Activated naive CD8-positive, alpha-beta T cell treated with anti-CD3 and anti-CD28 coated beads for 36 hours (primary cell): ENCODE data around the gene WDR7. TPM values are rescaled to one million over a fixed set of nuclear protein-coding genes. Genes with fewer than 3 reads are reported as not detected.

Experiments
- DNase-seq: peaks from one replicate; pipeline ENCODE4 v3.0.0; 2021
- H3K27ac Mint-ChIP-seq: one replicate; pipeline ENCODE4 v1.8.0; 2022; ENCODE audit warnings: mild to moderate bottlenecking, moderate library complexity, mixed read lengths
- H3K27me3 Mint-ChIP-seq: one replicate; pipeline ENCODE4 v1.8.0; 2022; ENCODE audit warnings: mild to moderate bottlenecking, mixed read lengths
- H3K36me3 Mint-ChIP-seq: one replicate; pipeline ENCODE4 v1.8.0; 2021; ENCODE audit warnings: mild to moderate bottlenecking, mixed read lengths
- H3K4me1 Mint-ChIP-seq: one replicate; pipeline ENCODE4 v1.8.0; 2021; ENCODE audit warnings: mixed read lengths
- H3K4me3 Mint-ChIP-seq: one replicate; pipeline ENCODE4 v1.8.0; 2022; ENCODE audit warnings: mild to moderate bottlenecking, moderate library complexity, mixed read lengths
- H3K9me3 Mint-ChIP-seq: one replicate; pipeline ENCODE4 v1.8.0; 2022; ENCODE audit warnings: mixed read lengths
- total RNA-seq, 2 experiments: library from RNA; stranded (reverse); gene quantifications; one replicate each; pipeline ENCODE4 v1.2.3, GENCODE V29; 2021

Gene WDR7
- total RNA-seq, 2 experiments from 2014 or later: 16.8 to 22.6 TPM

- DNase-seq: no peak
- H3K36me3 Mint-ChIP-seq: peaks cover 2% of the 10 kb centered on the region
- H3K4me1 Mint-ChIP-seq: peaks cover 23% of the 10 kb centered on the region
- no peak overlapping the region for H3K4me3 Mint-ChIP-seq
- H3K27me3 Mint-ChIP-seq: no peaks in the 10 kb centered on the region
- H3K27ac Mint-ChIP-seq: no peak overlapping the region
- H3K9me3 Mint-ChIP-seq: no peaks in the 10 kb centered on the region
Observed at GRCh38 chr18:57002627-57003026, 351.5 kb downstream of the WDR7 start.

- H3K9me3 Mint-ChIP-seq: no peaks in the 10 kb centered on the region
- no peaks in the 10 kb centered on the region for H3K27me3 Mint-ChIP-seq
- H3K4me3 Mint-ChIP-seq: no peak overlapping the region
- peaks cover 27% of the 10 kb centered on the region for H3K4me1 Mint-ChIP-seq
- peaks cover 4% of the 10 kb centered on the region for H3K36me3 Mint-ChIP-seq
- DNase-seq: no peak
- H3K27ac Mint-ChIP-seq: no peak overlapping the region
Observed at GRCh38 chr18:57003342-57003741, 352.2 kb downstream of the WDR7 start.

DNA sequence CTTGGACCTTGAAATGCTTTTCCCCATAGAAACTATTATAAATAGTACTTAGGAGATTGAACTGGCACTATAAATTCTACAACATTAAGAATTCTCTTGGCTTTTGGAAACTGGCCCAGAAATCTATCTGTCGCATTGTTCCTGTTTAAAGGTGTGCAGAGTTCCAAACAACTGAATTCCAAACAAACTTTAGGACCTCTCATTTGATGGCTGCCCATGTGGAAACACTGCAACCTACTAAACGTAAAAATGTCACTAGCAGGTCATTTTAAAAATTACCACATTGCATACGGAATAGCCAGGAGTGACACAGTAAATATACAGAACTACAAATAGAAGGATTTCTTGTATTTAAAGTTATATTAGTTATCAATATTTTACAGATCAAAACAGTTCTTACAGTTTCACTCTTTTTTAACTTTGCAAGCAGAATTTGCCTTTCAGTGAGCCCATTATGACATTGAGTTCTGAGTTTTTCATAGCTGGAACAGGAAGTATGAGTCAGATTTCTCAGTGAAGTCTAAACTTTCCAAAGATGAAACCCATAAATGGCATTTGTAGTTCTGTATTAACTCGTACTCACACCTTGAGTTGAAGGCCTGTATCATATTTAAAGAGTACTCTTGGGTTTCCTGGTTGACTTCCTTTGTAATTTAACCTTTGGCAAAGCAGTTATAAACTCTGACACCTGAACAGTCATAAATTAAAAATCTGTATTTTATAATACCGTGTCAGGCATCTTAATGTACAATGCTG lies 353.4 kb downstream of the WDR7 start:
- peak overlapping the region; percentile 7 for H3K4me3 Mint-ChIP-seq
- DNase-seq: no peak
- peak overlapping the region; percentile 83 for H3K27ac Mint-ChIP-seq
- no peaks in the 10 kb centered on the region for H3K9me3 Mint-ChIP-seq
- H3K4me1 Mint-ChIP-seq: peaks cover 25% of the 10 kb centered on the region
- H3K27me3 Mint-ChIP-seq: no peaks in the 10 kb centered on the region
- peaks cover 3% of the 10 kb centered on the region for H3K36me3 Mint-ChIP-seq

- no peak for DNase-seq
- Mint-ChIP-seq H3K9me3 (no peaks in the 10 kb centered on the region), H3K4me3 (no peak overlapping the region), H3K4me1 (peaks cover 18% of the 10 kb centered on the region), H3K27ac (no peak overlapping the region), H3K36me3 (peaks cover 5% of the 10 kb centered on the region), H3K27me3 (no peaks in the 10 kb centered on the region)
Observed at GRCh38 chr18:57008001-57008686, 357.0 kb downstream of the WDR7 start.

DNA sequence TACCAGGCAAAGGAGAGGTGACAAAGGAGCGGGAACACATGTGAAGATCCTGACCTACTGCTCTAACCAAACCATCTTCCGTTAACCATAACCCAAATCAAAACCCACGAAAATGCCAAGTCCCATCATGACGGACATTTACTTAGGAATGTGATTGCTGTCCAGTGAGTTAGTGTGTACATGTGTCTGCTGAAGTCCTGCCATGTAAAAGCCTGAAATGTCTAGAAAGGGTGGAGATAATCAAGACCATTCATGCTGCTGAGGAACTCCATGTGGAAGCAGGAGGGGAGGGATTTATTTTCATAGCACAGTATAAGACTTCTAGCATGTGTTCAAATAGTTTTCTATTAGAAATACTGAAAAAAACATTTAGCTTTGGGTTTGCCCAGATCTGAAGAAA lies 358.7 kb downstream of the WDR7 start:
- Mint-ChIP-seq H3K27ac (no peak overlapping the region), H3K9me3 (no peaks in the 10 kb centered on the region), H3K36me3 (peaks cover 5% of the 10 kb centered on the region), H3K4me3 (no peak overlapping the region), H3K4me1 (peaks cover 9% of the 10 kb centered on the region), H3K27me3 (no peaks in the 10 kb centered on the region)
- DNase-seq: no peak

- Mint-ChIP-seq H3K4me1 (peaks cover 20% of the 10 kb centered on the region), H3K27ac (no peak overlapping the region), H3K4me3 (no peak overlapping the region), H3K27me3 (no peaks in the 10 kb centered on the region), H3K36me3 (peaks cover 2% of the 10 kb centered on the region), H3K9me3 (no peaks in the 10 kb centered on the region)
- DNase-seq: no peak
Observed at GRCh38 chr18:57014772-57015413, 363.7 kb downstream of the WDR7 start.

DNA sequence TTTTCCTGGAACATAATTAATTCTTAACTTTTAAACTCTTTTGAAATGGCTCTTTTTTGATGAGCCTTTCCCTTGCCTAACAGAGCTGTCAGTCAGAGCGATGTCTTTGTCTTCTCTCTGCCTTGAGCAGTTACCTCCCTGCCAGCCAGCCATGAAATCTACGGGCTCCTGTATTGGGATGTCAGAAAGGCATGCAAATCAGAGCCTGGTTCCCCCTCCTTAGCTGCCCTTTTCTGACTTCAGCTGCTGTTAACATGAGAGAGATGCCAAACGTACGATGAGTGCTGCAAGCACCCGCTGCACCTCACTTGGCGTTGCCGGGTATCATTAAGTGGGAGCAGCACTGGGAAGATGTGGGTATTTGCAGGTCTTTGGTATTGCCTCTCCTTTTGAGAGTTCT lies 364.3 kb downstream of the WDR7 start:
- DNase-seq: no peak
- no peak overlapping the region for H3K27ac Mint-ChIP-seq
- H3K27me3 Mint-ChIP-seq: no peaks in the 10 kb centered on the region
- no peak overlapping the region for H3K4me3 Mint-ChIP-seq
- peaks cover 2% of the 10 kb centered on the region for H3K36me3 Mint-ChIP-seq
- H3K9me3 Mint-ChIP-seq: no peaks in the 10 kb centered on the region
- H3K4me1 Mint-ChIP-seq: peaks cover 20% of the 10 kb centered on the region

- peaks cover 24% of the 10 kb centered on the region for H3K4me1 Mint-ChIP-seq
Observed at GRCh38 chr18:57018845-57019244, 367.7 kb downstream of the WDR7 start.

DNA sequence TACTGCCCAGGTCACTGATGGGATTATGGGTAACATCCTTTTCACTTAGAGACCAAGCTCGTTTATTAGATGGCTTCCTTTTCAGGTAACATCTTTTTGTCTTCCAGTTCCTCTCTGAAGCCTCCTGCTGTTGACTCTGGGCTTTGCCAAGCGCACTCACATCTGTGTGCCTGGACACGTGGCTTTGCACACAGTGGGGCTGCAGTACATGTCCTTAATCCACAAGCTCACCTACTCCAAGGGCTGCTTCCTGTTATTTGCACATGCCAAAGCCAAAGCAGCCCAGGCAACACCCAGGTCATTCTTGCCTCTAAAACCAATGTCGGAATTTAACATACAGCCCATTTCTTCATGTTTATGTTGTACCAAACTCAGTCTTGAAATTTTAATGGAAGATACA lies 371.6 kb downstream of the WDR7 start:
- DNase-seq: no peak
- Mint-ChIP-seq H3K27ac (no peak overlapping the region), H3K4me3 (no peak overlapping the region)

More at GRCh38 chr18:57018845-57019244, 367.7 kb downstream of the WDR7 start:
- Mint-ChIP-seq H3K9me3 (no peaks in the 10 kb centered on the region), H3K36me3 (peaks cover 9% of the 10 kb centered on the region), H3K27me3 (no peaks in the 10 kb centered on the region), H3K27ac (no peak overlapping the region), H3K4me3 (no peak overlapping the region)
- DNase-seq: no peak

GRCh38 chr18:57023275-57023882 lies 372.2 kb downstream of the WDR7 start:
- H3K9me3 Mint-ChIP-seq: no peaks in the 10 kb centered on the region
- no peak overlapping the region for H3K4me3 Mint-ChIP-seq
- H3K27ac Mint-ChIP-seq: no peak overlapping the region
- peaks cover 7% of the 10 kb centered on the region for H3K4me1 Mint-ChIP-seq
- H3K36me3 Mint-ChIP-seq: peaks cover 11% of the 10 kb centered on the region
- no peaks in the 10 kb centered on the region for H3K27me3 Mint-ChIP-seq
- no peak for DNase-seq

More for the DNA sequence above, 371.6 kb downstream of the WDR7 start:
- Mint-ChIP-seq H3K27me3 (no peaks in the 10 kb centered on the region), H3K9me3 (no peaks in the 10 kb centered on the region), H3K4me1 (peaks cover 11% of the 10 kb centered on the region), H3K36me3 (peaks cover 8% of the 10 kb centered on the region)

DNA sequence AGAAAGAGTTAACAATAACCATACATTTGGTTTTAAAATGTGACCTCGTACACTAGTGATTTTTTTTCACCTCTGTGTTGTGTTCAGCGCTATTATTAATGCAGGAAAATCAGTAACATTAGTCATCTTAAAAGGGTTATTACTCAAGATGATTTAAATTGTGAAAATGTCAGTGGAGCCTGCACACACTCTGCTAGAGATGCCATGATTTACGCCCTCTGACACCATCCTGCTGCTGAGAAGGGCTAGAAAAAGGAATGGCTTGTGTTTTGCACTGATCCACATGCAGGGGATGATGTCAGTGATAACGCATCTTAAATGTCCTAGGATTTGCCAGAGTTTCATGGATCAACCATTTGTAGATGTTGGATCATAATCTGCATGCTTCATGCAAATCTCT lies 374.4 kb downstream of the WDR7 start:
- Mint-ChIP-seq H3K36me3 (peaks cover 17% of the 10 kb centered on the region), H3K27ac (no peak overlapping the region)

DNA sequence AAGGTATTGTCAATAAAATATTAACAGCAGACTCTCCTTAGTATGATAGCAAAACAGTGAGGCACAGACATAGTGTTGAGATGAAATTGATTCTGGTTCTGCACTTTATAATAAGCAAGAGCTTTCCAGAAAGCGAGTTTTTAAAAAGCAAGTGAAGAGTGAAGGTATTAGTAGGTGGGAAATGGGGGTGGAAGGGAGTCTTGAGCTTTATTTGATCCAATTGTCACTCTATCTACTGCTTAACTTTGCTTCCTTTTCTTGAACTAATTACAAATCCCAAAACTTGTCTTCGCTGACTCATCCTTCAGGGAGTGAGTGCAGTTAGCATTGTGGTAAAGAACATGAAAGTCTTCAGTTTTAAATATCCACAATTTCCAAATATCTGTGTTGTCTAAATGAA lies 375.2 kb downstream of the WDR7 start:
- H3K27ac Mint-ChIP-seq: no peak overlapping the region

More for the DNA sequence above, 374.4 kb downstream of the WDR7 start:
- no peaks in the 10 kb centered on the region for H3K27me3 Mint-ChIP-seq
- DNase-seq: no peak
- H3K9me3 Mint-ChIP-seq: no peaks in the 10 kb centered on the region
- no peak overlapping the region for H3K4me3 Mint-ChIP-seq
- H3K4me1 Mint-ChIP-seq: peaks cover 7% of the 10 kb centered on the region

DNA sequence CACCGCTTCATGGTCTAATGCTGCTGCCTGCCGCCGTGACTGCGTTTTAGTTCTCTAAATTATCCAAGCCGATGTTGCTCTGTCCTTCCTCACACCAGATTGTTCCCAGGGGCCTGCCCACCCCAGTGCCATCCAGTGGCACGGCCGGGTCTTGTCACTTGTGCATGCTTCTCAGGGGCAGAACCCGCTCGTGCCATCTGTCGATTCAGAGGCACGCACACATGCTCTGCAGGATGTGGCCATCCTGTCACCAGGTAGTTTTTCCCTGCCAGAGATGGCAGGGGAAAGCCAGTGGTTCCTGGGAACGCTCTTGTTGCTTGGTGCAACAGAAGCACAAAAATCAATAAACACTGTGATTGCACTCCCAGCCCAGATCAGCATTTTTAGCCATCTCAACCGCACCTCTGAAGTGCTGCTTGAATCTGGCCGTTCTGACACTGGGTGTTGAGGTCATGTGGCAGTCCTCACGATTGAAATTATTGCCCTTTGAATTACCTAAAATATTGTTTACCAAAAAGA lies 376.1 kb downstream of the WDR7 start:
- Mint-ChIP-seq H3K9me3 (no peaks in the 10 kb centered on the region), H3K27ac (no peak overlapping the region), H3K27me3 (no peaks in the 10 kb centered on the region), H3K4me1 (peaks cover 7% of the 10 kb centered on the region), H3K4me3 (no peak overlapping the region), H3K36me3 (peaks cover 16% of the 10 kb centered on the region)
- DNase-seq: no peak

More for the DNA sequence above, 375.2 kb downstream of the WDR7 start:
- DNase-seq: no peak
- Mint-ChIP-seq H3K4me3 (no peak overlapping the region), H3K27me3 (no peaks in the 10 kb centered on the region), H3K4me1 (peaks cover 7% of the 10 kb centered on the region), H3K9me3 (no peaks in the 10 kb centered on the region), H3K36me3 (peaks cover 17% of the 10 kb centered on the region)

- Mint-ChIP-seq H3K4me3 (no peak overlapping the region), H3K4me1 (peaks cover 3% of the 10 kb centered on the region), H3K36me3 (peaks cover 13% of the 10 kb centered on the region), H3K9me3 (no peaks in the 10 kb centered on the region), H3K27ac (no peak overlapping the region), H3K27me3 (no peaks in the 10 kb centered on the region)
- DNase-seq: no peak
Observed at GRCh38 chr18:57029761-57030160, 378.6 kb downstream of the WDR7 start.

- H3K4me3 Mint-ChIP-seq: no peak overlapping the region
- H3K9me3 Mint-ChIP-seq: no peaks in the 10 kb centered on the region
- peaks cover 13% of the 10 kb centered on the region for H3K36me3 Mint-ChIP-seq
- no peaks in the 10 kb centered on the region for H3K27me3 Mint-ChIP-seq
- H3K27ac Mint-ChIP-seq: no peak overlapping the region
- no peak for DNase-seq
- H3K4me1 Mint-ChIP-seq: peaks cover 3% of the 10 kb centered on the region
Observed at GRCh38 chr18:57030417-57030816, 379.3 kb downstream of the WDR7 start.
